A549 (cell line): ENCODE results near the gene TAGLN3. TPM values are rescaled to one million over a fixed set of nuclear protein-coding genes. Genes with fewer than 3 reads are reported as not detected.
A peak's percentile ranks its signal among the peaks of the same experiment; 100 is the strongest.

Experiments
- ATAC-seq, 2 experiments: fragments of 200-7000 bp in 1 of 2; fragments of >200 bp in 1 of 2; cut with Nextera tagmentation in 1 of 2; cut with Tn5 transposase in 1 of 2; 3 replicates each; pipeline versions ENCODE4 v1.8.0 to v1.9.1; 2018 to 2020; ENCODE audit warnings: mild to moderate bottlenecking in 1 of 2, moderate library complexity in 1 of 2
- CTCF ChIA-PET: fragments of 300-600 bp; sonication (Branson Sonifier 250); formaldehyde crosslinking; extraction: SDS; loops from one replicate; lab custom pipeline; 2021; ENCODE audit warnings: antibody characterized with exemption, inconsistent platforms; lab: Yijun Ruan, JAX
- POLR2A ChIA-PET: fragments of 350-600 bp; formaldehyde crosslinking; extraction: SDS; loops from one replicate; lab custom pipeline; 2021; ENCODE audit warnings: antibody characterized with exemption, inconsistent platforms; lab: Yijun Ruan, JAX
- DNase-seq, 2 experiments: peaks; one replicate each; pipeline versions ENCODE4 v3.0.0 to v3.0.0-alpha.2; 2011 to 2016; ENCODE audit warnings: low read depth in 1 of 2, low spot score in 1 of 2
- FAIRE-seq: peaks from 2 replicates; lab custom pipeline; 2011; peaks lifted over from hg19 to GRCh38; lab: Jason Lieb, UNC
- H3K27ac ChIP-seq, 2 experiments: fragments of >200 bp; sonication (Bioruptor Twin); formaldehyde crosslinking; 3 replicates each; pipeline ENCODE4 v1.5.1; 2016 to 2017
- H3K4me1 ChIP-seq: fragments of >200 bp; sonication (Bioruptor Twin); formaldehyde crosslinking; 3 replicates; pipeline ENCODE4 v1.6.1; 2016
- H3K4me2 ChIP-seq: fragments of >200 bp; sonication (Bioruptor Twin); formaldehyde crosslinking; 3 replicates; pipeline ENCODE4 v1.6.1; 2016
- H3K4me3 ChIP-seq: fragments of >200 bp; sonication (Bioruptor Twin); formaldehyde crosslinking; 3 replicates; pipeline ENCODE4 v1.5.1; 2016
- H3K9me3 ChIP-seq: fragments of >200 bp; sonication (Bioruptor Twin); formaldehyde crosslinking; 3 replicates; pipeline ENCODE4 v1.6.1; 2016
- BHLHE40 ChIP-seq: IDR thresholded peaks from 2 replicates; pipeline ENCODE4 v1.6.1; 2012; ENCODE audit warnings: low read depth, low read length, inconsistent platforms
- CHD4 ChIP-seq: fragments of 200-600 bp; sonication (generic); IDR thresholded peaks from 2 replicates; pipeline ENCODE4 v1.6.1; 2016; ENCODE audit warnings: antibody characterized with exemption, mild to moderate bottlenecking, borderline replicate concordance
- CTCF ChIP-seq: fragments of >200 bp; sonication (Bioruptor Twin); formaldehyde crosslinking; IDR thresholded peaks from 3 replicates; pipeline ENCODE4 v1.5.1; 2016
- EP300 ChIP-seq, 2 experiments: fragments of >200 bp; sonication (Bioruptor Twin); formaldehyde crosslinking; IDR thresholded peaks; 2 replicates in 1 of 2; 3 replicates in 1 of 2; pipeline ENCODE4 v1.6.1; 2016 to 2017
- ESRRA ChIP-seq: fragments of 150-350 bp; IDR thresholded peaks from 2 replicates; pipeline ENCODE4 v1.6.1; 2014; ENCODE audit warnings: mild to moderate bottlenecking, low read length, borderline replicate concordance
- FOSB ChIP-seq: fragments of 250-450 bp; sonication (Bioruptor Pico); IDR thresholded peaks from 2 replicates; pipeline ENCODE4 v1.5.0; 2020; ENCODE audit warnings: mild to moderate bottlenecking, moderate library complexity
- HES2 ChIP-seq: fragments of >200 bp; sonication (Bioruptor Twin); formaldehyde crosslinking; IDR thresholded peaks from 2 replicates; pipeline ENCODE4 v1.6.1; 2016
- HOXB13 ChIP-seq: fragments of 250-450 bp; sonication (Bioruptor Pico); IDR thresholded peaks from 2 replicates; pipeline ENCODE4 v1.5.0; 2020; ENCODE audit warnings: low read depth, mild to moderate bottlenecking, moderate library complexity
- HOXB5 ChIP-seq: fragments of 250-450 bp; sonication (Bioruptor Pico); IDR thresholded peaks from 2 replicates; pipeline ENCODE4 v1.5.0; 2020; ENCODE audit warnings: mild to moderate bottlenecking, moderate library complexity
- MAFK ChIP-seq: fragments of 450-650 bp; IDR thresholded peaks from 2 replicates; pipeline ENCODE4 v1.6.1; 2014; ENCODE audit not compliant: partially characterized antibody
- NPAS2 ChIP-seq: fragments of 250-450 bp; sonication (Bioruptor Pico); IDR thresholded peaks from 2 replicates; pipeline ENCODE4 v1.8.0; 2022; ENCODE audit warnings: mild to moderate bottlenecking, moderate library complexity, borderline replicate concordance
- NR3C1 ChIP-seq: fragments of >200 bp; sonication (Bioruptor Twin); formaldehyde crosslinking; IDR thresholded peaks from 3 replicates; pipeline ENCODE4 v1.6.1; 2017
- PHF8 ChIP-seq: fragments of 200-600 bp; sonication (generic); IDR thresholded peaks from 2 replicates; pipeline ENCODE4 v1.6.1; 2016; ENCODE audit warnings: low read depth, mild to moderate bottlenecking, antibody characterized with exemption, moderate library complexity, borderline replicate concordance
- POLR2AphosphoS2 ChIP-seq: conservative IDR thresholded peaks from 2 replicates; pipeline ENCODE4 v1.6.1; 2012; ENCODE audit warnings: low read length, improper control_type of control experiment, inconsistent platforms
- RARB ChIP-seq: fragments of 250-450 bp; sonication (Bioruptor Pico); IDR thresholded peaks from 2 replicates; pipeline ENCODE4 v1.8.0; 2021; ENCODE audit warnings: mild to moderate bottlenecking, moderate library complexity
- RNF2 ChIP-seq: fragments of 200-600 bp; sonication (generic); IDR thresholded peaks from 2 replicates; pipeline ENCODE4 v1.6.1; 2016; ENCODE audit warnings: low read depth, mild to moderate bottlenecking, antibody characterized with exemption, moderate library complexity, borderline replicate concordance
- SMC3 ChIP-seq: fragments of >200 bp; sonication (Bioruptor Twin); formaldehyde crosslinking; IDR thresholded peaks from 3 replicates; pipeline ENCODE4 v1.6.1; 2018; ENCODE audit warnings: inconsistent platforms
- TFCP2L1 ChIP-seq: fragments of 250-450 bp; sonication (Bioruptor Pico); IDR thresholded peaks from 2 replicates; pipeline ENCODE4 v1.5.0; 2021; ENCODE audit warnings: mild to moderate bottlenecking
- ZNF302 ChIP-seq: fragments of 250-450 bp; sonication (Bioruptor Pico); IDR thresholded peaks from 2 replicates; pipeline ENCODE4 v1.9.0; 2021; ENCODE audit warnings: inconsistent platforms, mild to moderate bottlenecking, moderate library complexity
- WGBS: methylation state at CpG from one replicate; pipeline ENCODE4 v1.1.6; 2017; ENCODE audit errors: missing lambda C conversion rate; 5-methylcytosine and 5-hydroxymethylcytosine counted together
- polyA plus RNA-seq, 4 experiments: library from polyadenylated mRNA; depleted of rRNA in 3 of 4; stranded (reverse); fragments of >200 nt; fragmentation: RNase III in 1 of 4; extraction: RNeasy Plus Mini Kit Qiagen cat#74134 plus additional on column Dnase treatment in 1 of 4; gene quantifications; 2 replicates in 3 of 4; 3 replicates in 1 of 4; pipeline ENCODE4 v1.2.3, GENCODE V29; 2011 to 2017
- TF ChIP-seq, protein P1 (sequence below): fragments of 200-600 bp; sonication (generic); IDR thresholded peaks from 2 replicates; pipeline ENCODE4 v1.6.1; 2016; ENCODE audit warnings: antibody characterized with exemption, mild to moderate bottlenecking, moderate library complexity

Gene TAGLN3
- polyA plus RNA-seq, 2 of the 4 experiments (the other 2 are of a cell fraction) = not detected

DNA sequence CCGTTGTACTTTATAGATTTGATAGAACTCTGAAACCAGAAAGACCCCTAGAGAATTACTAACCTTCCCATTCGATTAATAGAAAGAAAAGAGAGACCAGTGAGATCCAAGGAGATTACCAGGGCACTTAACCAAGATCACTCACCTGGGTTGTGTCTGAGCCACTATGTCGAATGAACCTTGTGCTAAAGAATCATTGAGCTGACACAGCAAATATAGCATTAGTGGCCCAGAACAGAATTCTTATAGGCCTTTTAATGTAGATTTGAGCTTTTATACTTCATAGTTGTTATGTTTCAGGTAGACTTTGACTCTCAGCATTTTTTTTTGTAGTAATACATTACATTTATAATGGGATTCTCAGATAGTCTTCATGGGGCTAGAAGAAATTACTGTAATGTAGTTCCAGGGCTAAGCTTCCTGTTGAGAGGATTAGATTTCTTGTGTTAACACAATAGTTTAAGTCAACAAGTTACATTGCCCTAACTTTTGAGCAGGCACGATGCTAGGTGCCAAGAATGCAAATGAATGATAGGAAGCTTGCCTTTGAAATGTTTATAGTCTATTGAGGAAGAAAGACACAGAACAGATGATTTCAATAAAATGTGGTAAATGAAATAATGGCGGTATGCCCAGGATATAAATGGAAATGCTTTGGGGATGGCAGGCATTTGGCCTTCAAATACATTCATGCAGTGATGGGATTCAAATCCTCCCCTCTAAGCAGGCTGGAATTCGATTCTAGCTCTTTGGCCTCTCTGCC lies 44.3 kb upstream of the TAGLN3 start:
- no peak for ATAC-seq
- FAIRE-seq = no peak
- Histone ChIP-seq H3K4me1 (no peaks in the 10 kb centered on the region), H3K4me3 (no peak overlapping the region), H3K27ac (no peak overlapping the region), H3K9me3 (no peaks in the 10 kb centered on the region)
- no peak for TF ChIP-seq POLR2AphosphoS2
- TF ChIP-seq MAFK = peak; percentile 84
- TF ChIP-seq, all 56 proteins: peak for 1
- 77% methylated on average over 6 of the region's 6 CpGs for WGBS
- no peak overlapping the region for H3K4me2 ChIP-seq
- no peak for DNase-seq
- CTCF ChIA-PET = interaction anchor here (0.9 to 26.1 kb wide), 8 partner anchors 13 to 237 kb away, joined by 3 to 312 read pairs (median 5); no protein-coding TSS in a partner anchor
- POLR2A ChIA-PET = no interaction called here

- Histone ChIP-seq H3K4me2 (no peak overlapping the region), H3K4me1 (no peaks in the 10 kb centered on the region), H3K9me3 (no peaks in the 10 kb centered on the region), H3K4me3 (no peak overlapping the region), H3K27ac (no peak overlapping the region)
- ATAC-seq (no peak), DNase-seq (no peak), FAIRE-seq (no peak)
- TF ChIP-seq HOXB13 (CRISPR knock-in tag) (no peak), SMC3 (no peak), NR3C1 (no peak), CTCF (no peak), MAFK (no peak), RNF2 (no peak), CHD4 (no peak), TFCP2L1 (CRISPR knock-in tag) (no peak), PHF8 (no peak), POLR2AphosphoS2 (no peak), RARB (CRISPR knock-in tag) (no peak), ZNF302 (CRISPR knock-in tag) (no peak), ESRRA (no peak), HOXB5 (CRISPR knock-in tag) (no peak)
- TF ChIP-seq, protein P1, sequence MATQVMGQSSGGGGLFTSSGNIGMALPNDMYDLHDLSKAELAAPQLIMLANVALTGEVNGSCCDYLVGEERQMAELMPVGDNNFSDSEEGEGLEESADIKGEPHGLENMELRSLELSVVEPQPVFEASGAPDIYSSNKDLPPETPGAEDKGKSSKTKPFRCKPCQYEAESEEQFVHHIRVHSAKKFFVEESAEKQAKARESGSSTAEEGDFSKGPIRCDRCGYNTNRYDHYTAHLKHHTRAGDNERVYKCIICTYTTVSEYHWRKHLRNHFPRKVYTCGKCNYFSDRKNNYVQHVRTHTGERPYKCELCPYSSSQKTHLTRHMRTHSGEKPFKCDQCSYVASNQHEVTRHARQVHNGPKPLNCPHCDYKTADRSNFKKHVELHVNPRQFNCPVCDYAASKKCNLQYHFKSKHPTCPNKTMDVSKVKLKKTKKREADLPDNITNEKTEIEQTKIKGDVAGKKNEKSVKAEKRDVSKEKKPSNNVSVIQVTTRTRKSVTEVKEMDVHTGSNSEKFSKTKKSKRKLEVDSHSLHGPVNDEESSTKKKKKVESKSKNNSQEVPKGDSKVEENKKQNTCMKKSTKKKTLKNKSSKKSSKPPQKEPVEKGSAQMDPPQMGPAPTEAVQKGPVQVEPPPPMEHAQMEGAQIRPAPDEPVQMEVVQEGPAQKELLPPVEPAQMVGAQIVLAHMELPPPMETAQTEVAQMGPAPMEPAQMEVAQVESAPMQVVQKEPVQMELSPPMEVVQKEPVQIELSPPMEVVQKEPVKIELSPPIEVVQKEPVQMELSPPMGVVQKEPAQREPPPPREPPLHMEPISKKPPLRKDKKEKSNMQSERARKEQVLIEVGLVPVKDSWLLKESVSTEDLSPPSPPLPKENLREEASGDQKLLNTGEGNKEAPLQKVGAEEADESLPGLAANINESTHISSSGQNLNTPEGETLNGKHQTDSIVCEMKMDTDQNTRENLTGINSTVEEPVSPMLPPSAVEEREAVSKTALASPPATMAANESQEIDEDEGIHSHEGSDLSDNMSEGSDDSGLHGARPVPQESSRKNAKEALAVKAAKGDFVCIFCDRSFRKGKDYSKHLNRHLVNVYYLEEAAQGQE = no peak
- ChIA-PET POLR2A (no interaction called here), CTCF (interaction anchor here (0.6 to 26.1 kb wide), 8 partner anchors 12 to 922 kb away, joined by 3 to 312 read pairs (median 5); no protein-coding TSS in a partner anchor)
- WGBS = 88% methylated on average over 1 of the region's 1 CpG
These were observed 42.8 kb upstream of the TAGLN3 start for GRCh38 chr3:111955876-111956275.

- TF ChIP-seq NPAS2 (CRISPR knock-in tag) (no peak), HES2 (no peak), EP300 (IDR thresholded peaks at IDR 0.05) (no peak), BHLHE40 (no peak), FOSB (CRISPR knock-in tag) (no peak)
- no peaks in the 10 kb centered on the region for H3K4me1 ChIP-seq
- no peak overlapping the region for H3K27ac ChIP-seq
- no peak overlapping the region for H3K4me3 ChIP-seq
- 91% methylated on average over 3 of the region's 3 CpGs for WGBS
- no peaks in the 10 kb centered on the region for H3K9me3 ChIP-seq
- FAIRE-seq (no peak), ATAC-seq (no peak), DNase-seq (no peak)
- H3K4me2 ChIP-seq = no peak overlapping the region
- CTCF ChIA-PET = interaction anchor here (0.6 to 26.1 kb wide), 5 partner anchors 11 to 239 kb away, joined by 3 to 312 read pairs (median 11); no protein-coding TSS in a partner anchor
- POLR2A ChIA-PET = no interaction called here
These were observed 42.3 kb upstream of the TAGLN3 start for GRCh38 chr3:111956449-111956848.
